GM23338 (cell line): ENCODE measurements around the gene RNF4. TPM values are rescaled to one million over a fixed set of nuclear protein-coding genes. Genes with fewer than 3 reads are reported as not detected.

Experiments
- ATAC-seq: fragments of 200-7000 bp; cut with Tn5 transposase; 3 replicates; pipeline ENCODE4 v1.9.1; 2020
- DNase-seq: peaks from one replicate; pipeline ENCODE4 v3.0.0-alpha.2; 2015; ENCODE audit warnings: low spot score
- H2AFZ ChIP-seq: fragments of 200-600 bp; sonication (generic); 2 replicates; pipeline ENCODE4 v1.8.0; 2016; ENCODE audit warnings: antibody characterized with exemption, mild to moderate bottlenecking, moderate library complexity
- H3F3A ChIP-seq: fragments of 200-600 bp; sonication (generic); replicated peaks from 2 replicates; pipeline ENCODE4 v1.8.0; 2017; ENCODE audit warnings: antibody characterized with exemption, mixed run types, low read depth
- H3K27ac ChIP-seq: fragments of 200-600 bp; sonication (generic); 2 replicates; pipeline ENCODE4 v1.6.1; 2016; ENCODE audit warnings: low read depth
- H3K27me3 ChIP-seq: fragments of 200-600 bp; sonication (generic); 2 replicates; pipeline ENCODE4 v1.8.0; 2016; ENCODE audit warnings: mild to moderate bottlenecking, mixed run types, moderate library complexity; ENCODE audit not compliant: insufficient read depth
- H3K36me3 ChIP-seq: fragments of 200-600 bp; sonication (generic); 2 replicates; pipeline ENCODE4 v1.8.0; 2016; ENCODE audit warnings: mild to moderate bottlenecking; ENCODE audit not compliant: insufficient read depth
- H3K4me1 ChIP-seq: fragments of 200-600 bp; sonication (generic); 2 replicates; pipeline ENCODE4 v1.8.0; 2016; ENCODE audit warnings: mild to moderate bottlenecking, moderate library complexity; ENCODE audit not compliant: insufficient read depth
- H3K4me2 ChIP-seq: fragments of 200-600 bp; sonication (generic); 2 replicates; pipeline ENCODE4 v1.7.1; 2017; ENCODE audit warnings: mixed run types
- H3K4me3 ChIP-seq: fragments of 200-600 bp; sonication (generic); 2 replicates; pipeline ENCODE4 v1.6.1; 2016; ENCODE audit warnings: mixed run types
- H3K79me2 ChIP-seq: fragments of 200-600 bp; sonication (generic); replicated peaks from 2 replicates; pipeline ENCODE4 v1.8.0; 2017; ENCODE audit warnings: mild to moderate bottlenecking; ENCODE audit not compliant: insufficient read depth
- H3K9me2 ChIP-seq: fragments of 200-600 bp; sonication (generic); 2 replicates; pipeline ENCODE4 v1.8.0; 2017; ENCODE audit not compliant: insufficient read depth
- H4K20me1 ChIP-seq: fragments of 200-600 bp; sonication (generic); replicated peaks from 2 replicates; pipeline ENCODE4 v1.8.0; 2017; ENCODE audit warnings: mild to moderate bottlenecking; ENCODE audit not compliant: insufficient read depth
- H3K27ac Mint-ChIP-seq: 2 replicates; pipeline ENCODE4 v1.8.0; 2020; ENCODE audit warnings: inconsistent platforms, mild to moderate bottlenecking, moderate library complexity, mixed read lengths
- H3K27me3 Mint-ChIP-seq: 3 replicates; pipeline ENCODE4 v1.8.0; 2022; ENCODE audit warnings: low read depth, mild to moderate bottlenecking, moderate library complexity, mixed read lengths, inconsistent platforms; ENCODE audit not compliant: insufficient read depth, poor library complexity
- H3K36me3 Mint-ChIP-seq: 3 replicates; pipeline ENCODE4 v1.8.0; 2021; ENCODE audit warnings: low read depth, mild to moderate bottlenecking, inconsistent platforms, moderate library complexity, mixed read lengths
- H3K4me1 Mint-ChIP-seq: 3 replicates; pipeline ENCODE4 v1.8.0; 2020; ENCODE audit warnings: mild to moderate bottlenecking, inconsistent platforms, mixed read lengths
- H3K4me3 Mint-ChIP-seq: 3 replicates; pipeline ENCODE4 v1.8.0; 2021; ENCODE audit warnings: moderate library complexity, mild to moderate bottlenecking, inconsistent platforms, mixed read lengths
- H3K9me3 Mint-ChIP-seq: 3 replicates; pipeline ENCODE4 v1.8.0; 2020; ENCODE audit warnings: moderate library complexity, mild to moderate bottlenecking, inconsistent platforms, mixed read lengths
- CTCF ChIP-seq, 2 experiments: fragments of 200-600 bp in 1 of 2; sonication (generic) in 1 of 2; conservative IDR thresholded peaks; 2 replicates each; pipeline versions ENCODE4 v1.5.1 to v1.6.1; 2016 to 2017; ENCODE audit warnings: antibody characterized with exemption in 2 of 2, low read depth in 2 of 2, mild to moderate bottlenecking in 2 of 2, moderate library complexity in 1 of 2
- EZH2 ChIP-seq: fragments of 200-600 bp; sonication (generic); IDR thresholded peaks from one replicate; pipeline ENCODE4 v1.8.0; 2017; ENCODE audit warnings: antibody characterized with exemption, mild to moderate bottlenecking, low read depth; ENCODE audit not compliant: unreplicated experiment
- NANOG ChIP-seq: IDR thresholded peaks from 2 replicates; pipeline ENCODE4 v1.6.1; 2016; ENCODE audit warnings: antibody characterized with exemption, borderline replicate concordance
- ZNF462 ChIP-seq: fragments of 250-450 bp; sonication (Bioruptor Pico); IDR thresholded peaks from 2 replicates; pipeline ENCODE4 v1.5.0; 2020; ENCODE audit warnings: mild to moderate bottlenecking, moderate library complexity
- polyA plus RNA-seq: library from polyadenylated mRNA; unstranded; fragments of >200 nt; fragmentation: Nextera tagmentation; extraction: Ambion mirVana; gene quantifications from 2 replicates; pipeline ENCODE4 v1.2.1, GENCODE V29; 2016
- total RNA-seq: library from RNA; depleted of rRNA; stranded (reverse); fragments of >200 nt; shearing (Covaris generic); gene quantifications from 2 replicates; pipeline ENCODE4 v1.2.3, GENCODE V29; 2014
- TF ChIP-seq, protein P1 (sequence below): IDR thresholded peaks from one replicate; pipeline ENCODE4 v1.6.1; 2018; ENCODE audit warnings: antibody characterized with exemption; ENCODE audit not compliant: unreplicated experiment

Gene RNF4
- total and polyA plus RNA-seq, 2 experiments from 2014 or later: 47.7 to 77.2 TPM

GRCh38 chr4:2436761-2437474, 32.0 kb upstream of the RNF4 start:
- Histone ChIP-seq H3F3A (no peaks in the 10 kb centered on the region), H3K4me3 (no peak overlapping the region), H3K79me2 (no peaks in the 10 kb centered on the region), H4K20me1 (no peaks in the 10 kb centered on the region), H3K4me2 (no peak overlapping the region), H3K27me3 (no peaks in the 10 kb centered on the region), H3K36me3 (no peaks in the 10 kb centered on the region), H3K4me1 (no peaks in the 10 kb centered on the region), H3K27ac (no peak overlapping the region), H2AFZ (no peak overlapping the region; the same call in 1 of the 2 replicates), H3K9me2 (no peaks in the 10 kb centered on the region)
- Mint-ChIP-seq H3K27me3 (peaks cover 9% of the 10 kb centered on the region), H3K9me3 (no peaks in the 10 kb centered on the region), H3K27ac (no peak overlapping the region), H3K4me1 (peaks cover 10% of the 10 kb centered on the region; the same call in 1 of the 3 replicates), H3K36me3 (no peaks in the 10 kb centered on the region), H3K4me3 (no peak overlapping the region)
- ATAC-seq (no peak), DNase-seq (no peak)
- TF ChIP-seq EZH2: no peak

GRCh38 chr4:2437475-2438215, 31.3 kb upstream of the RNF4 start:
- no peak overlapping the region for H3K27ac Mint-ChIP-seq
- H3K4me1 Mint-ChIP-seq: peaks cover 10% of the 10 kb centered on the region; the same call in 1 of the 3 replicates

More at GRCh38 chr4:2437475-2438215, 31.3 kb upstream of the RNF4 start:
- no peaks in the 10 kb centered on the region for H3K9me2 ChIP-seq
- H3F3A ChIP-seq: no peaks in the 10 kb centered on the region
- H3K27me3 ChIP-seq: no peaks in the 10 kb centered on the region
- no peaks in the 10 kb centered on the region for H3K36me3 ChIP-seq
- peaks cover 9% of the 10 kb centered on the region for H3K27me3 Mint-ChIP-seq
- H3K9me3 Mint-ChIP-seq: no peaks in the 10 kb centered on the region
- H3K36me3 Mint-ChIP-seq: no peaks in the 10 kb centered on the region
- H2AFZ ChIP-seq: no peak overlapping the region
- H3K79me2 ChIP-seq: no peaks in the 10 kb centered on the region
- no peak overlapping the region for H3K4me3 ChIP-seq
- H3K4me1 ChIP-seq: no peaks in the 10 kb centered on the region
- no peak for DNase-seq
- H3K27ac ChIP-seq: no peak overlapping the region
- ATAC-seq: no peak
- no peak overlapping the region for H3K4me2 ChIP-seq
- TF ChIP-seq, protein P1, sequence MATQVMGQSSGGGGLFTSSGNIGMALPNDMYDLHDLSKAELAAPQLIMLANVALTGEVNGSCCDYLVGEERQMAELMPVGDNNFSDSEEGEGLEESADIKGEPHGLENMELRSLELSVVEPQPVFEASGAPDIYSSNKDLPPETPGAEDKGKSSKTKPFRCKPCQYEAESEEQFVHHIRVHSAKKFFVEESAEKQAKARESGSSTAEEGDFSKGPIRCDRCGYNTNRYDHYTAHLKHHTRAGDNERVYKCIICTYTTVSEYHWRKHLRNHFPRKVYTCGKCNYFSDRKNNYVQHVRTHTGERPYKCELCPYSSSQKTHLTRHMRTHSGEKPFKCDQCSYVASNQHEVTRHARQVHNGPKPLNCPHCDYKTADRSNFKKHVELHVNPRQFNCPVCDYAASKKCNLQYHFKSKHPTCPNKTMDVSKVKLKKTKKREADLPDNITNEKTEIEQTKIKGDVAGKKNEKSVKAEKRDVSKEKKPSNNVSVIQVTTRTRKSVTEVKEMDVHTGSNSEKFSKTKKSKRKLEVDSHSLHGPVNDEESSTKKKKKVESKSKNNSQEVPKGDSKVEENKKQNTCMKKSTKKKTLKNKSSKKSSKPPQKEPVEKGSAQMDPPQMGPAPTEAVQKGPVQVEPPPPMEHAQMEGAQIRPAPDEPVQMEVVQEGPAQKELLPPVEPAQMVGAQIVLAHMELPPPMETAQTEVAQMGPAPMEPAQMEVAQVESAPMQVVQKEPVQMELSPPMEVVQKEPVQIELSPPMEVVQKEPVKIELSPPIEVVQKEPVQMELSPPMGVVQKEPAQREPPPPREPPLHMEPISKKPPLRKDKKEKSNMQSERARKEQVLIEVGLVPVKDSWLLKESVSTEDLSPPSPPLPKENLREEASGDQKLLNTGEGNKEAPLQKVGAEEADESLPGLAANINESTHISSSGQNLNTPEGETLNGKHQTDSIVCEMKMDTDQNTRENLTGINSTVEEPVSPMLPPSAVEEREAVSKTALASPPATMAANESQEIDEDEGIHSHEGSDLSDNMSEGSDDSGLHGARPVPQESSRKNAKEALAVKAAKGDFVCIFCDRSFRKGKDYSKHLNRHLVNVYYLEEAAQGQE: no peak
- TF ChIP-seq NANOG (no peak), CTCF (conservative IDR thresholded peaks at IDR 0.05; ENCODE audit: low read depth in 2 of 2) (no peak), ZNF462 (no peak)
- no peaks in the 10 kb centered on the region for H4K20me1 ChIP-seq
- H3K4me3 Mint-ChIP-seq: no peak overlapping the region
